ENCODE data around the gene CHN1.

CHN1 gene

GRCh38 chr2:174827371-174828369, 177.5 kb downstream of the CHN1 start:
- Mint-ChIP-seq H3K27me3 (no peaks in the 10 kb centered on the region), H3K36me3 (no peaks in the 10 kb centered on the region), H3K9me3 (no peaks in the 10 kb centered on the region), H3K4me1 (no peaks in the 10 kb centered on the region), H3K4me3 (no peak overlapping the region), H3K27ac (no peak overlapping the region)
- no peak for ATAC-seq

- Mint-ChIP-seq H3K27me3 (no peaks in the 10 kb centered on the region), H3K4me3 (no peak overlapping the region), H3K36me3 (no peaks in the 10 kb centered on the region), H3K4me1 (no peaks in the 10 kb centered on the region), H3K27ac (no peak overlapping the region), H3K9me3 (no peaks in the 10 kb centered on the region)
- no peak for ATAC-seq
These were observed 179.1 kb downstream of the CHN1 start for GRCh38 chr2:174826051-174826450.

GRCh38 chr2:174824068-174824467, 181.1 kb downstream of the CHN1 start:
- Mint-ChIP-seq H3K36me3 (no peaks in the 10 kb centered on the region), H3K4me3 (no peak overlapping the region)
- no peak for ATAC-seq

GRCh38 chr2:174821628-174822027, 183.6 kb downstream of the CHN1 start:
- Mint-ChIP-seq H3K27me3 (no peaks in the 10 kb centered on the region), H3K4me3 (no peak overlapping the region), H3K4me1 (no peaks in the 10 kb centered on the region), H3K9me3 (no peaks in the 10 kb centered on the region), H3K36me3 (no peaks in the 10 kb centered on the region), H3K27ac (no peak overlapping the region)
- no peak for ATAC-seq

More at GRCh38 chr2:174824068-174824467, 181.1 kb downstream of the CHN1 start:
- Mint-ChIP-seq H3K4me1 (no peaks in the 10 kb centered on the region), H3K27ac (no peak overlapping the region), H3K27me3 (no peaks in the 10 kb centered on the region), H3K9me3 (no peaks in the 10 kb centered on the region)

- Mint-ChIP-seq H3K36me3 (no peaks in the 10 kb centered on the region), H3K27ac (no peak overlapping the region), H3K27me3 (no peaks in the 10 kb centered on the region), H3K9me3 (no peaks in the 10 kb centered on the region), H3K4me1 (no peaks in the 10 kb centered on the region), H3K4me3 (no peak overlapping the region)
- ATAC-seq = no peak
These were observed 184.8 kb downstream of the CHN1 start for GRCh38 chr2:174820361-174820760.

- ATAC-seq = no peak
- Mint-ChIP-seq H3K4me1 (no peaks in the 10 kb centered on the region), H3K4me3 (no peak overlapping the region), H3K9me3 (no peaks in the 10 kb centered on the region), H3K27me3 (no peaks in the 10 kb centered on the region), H3K27ac (no peak overlapping the region), H3K36me3 (no peaks in the 10 kb centered on the region)
These were observed 189.7 kb downstream of the CHN1 start for GRCh38 chr2:174815526-174815925.

- H3K36me3 Mint-ChIP-seq = no peaks in the 10 kb centered on the region
- ATAC-seq = no peak
- H3K27ac Mint-ChIP-seq = no peak overlapping the region
- no peak overlapping the region for H3K4me3 Mint-ChIP-seq
- no peaks in the 10 kb centered on the region for H3K9me3 Mint-ChIP-seq
- no peaks in the 10 kb centered on the region for H3K4me1 Mint-ChIP-seq
- no peaks in the 10 kb centered on the region for H3K27me3 Mint-ChIP-seq
These were observed 193.1 kb downstream of the CHN1 start for GRCh38 chr2:174812037-174812436.

GRCh38 chr2:174807931-174808330, 197.2 kb downstream of the CHN1 start:
- H3K27ac Mint-ChIP-seq = no peak overlapping the region
- ATAC-seq = no peak
- no peaks in the 10 kb centered on the region for H3K4me1 Mint-ChIP-seq
- no peak overlapping the region for H3K4me3 Mint-ChIP-seq
- H3K9me3 Mint-ChIP-seq = no peaks in the 10 kb centered on the region
- H3K36me3 Mint-ChIP-seq = no peaks in the 10 kb centered on the region
- H3K27me3 Mint-ChIP-seq = no peaks in the 10 kb centered on the region

GRCh38 chr2:174805803-174806202, 199.4 kb downstream of the CHN1 start:
- H3K36me3 Mint-ChIP-seq = no peaks in the 10 kb centered on the region
- ATAC-seq = no peak
- no peaks in the 10 kb centered on the region for H3K27me3 Mint-ChIP-seq

GRCh38 chr2:174802459-174802858, 202.7 kb downstream of the CHN1 start:
- Mint-ChIP-seq H3K4me3 (no peak overlapping the region), H3K27ac (no peak overlapping the region)
- ATAC-seq = no peak

More at GRCh38 chr2:174805803-174806202, 199.4 kb downstream of the CHN1 start:
- H3K9me3 Mint-ChIP-seq = no peaks in the 10 kb centered on the region
- H3K4me1 Mint-ChIP-seq = no peaks in the 10 kb centered on the region
- no peak overlapping the region for H3K4me3 Mint-ChIP-seq
- H3K27ac Mint-ChIP-seq = no peak overlapping the region

GRCh38 chr2:174800436-174801205, 204.6 kb downstream of the CHN1 start:
- H3K4me1 Mint-ChIP-seq = no peaks in the 10 kb centered on the region
- H3K36me3 Mint-ChIP-seq = no peaks in the 10 kb centered on the region
- no peaks in the 10 kb centered on the region for H3K27me3 Mint-ChIP-seq
- no peak for ATAC-seq
- no peak overlapping the region for H3K27ac Mint-ChIP-seq
- H3K4me3 Mint-ChIP-seq = no peak overlapping the region
- H3K9me3 Mint-ChIP-seq = no peaks in the 10 kb centered on the region

More at GRCh38 chr2:174802459-174802858, 202.7 kb downstream of the CHN1 start:
- no peaks in the 10 kb centered on the region for H3K36me3 Mint-ChIP-seq
- no peaks in the 10 kb centered on the region for H3K9me3 Mint-ChIP-seq
- H3K27me3 Mint-ChIP-seq = no peaks in the 10 kb centered on the region
- no peaks in the 10 kb centered on the region for H3K4me1 Mint-ChIP-seq

GRCh38 chr2:174798801-174799200, 206.4 kb downstream of the CHN1 start:
- Mint-ChIP-seq H3K36me3 (no peaks in the 10 kb centered on the region), H3K9me3 (no peaks in the 10 kb centered on the region)
- ATAC-seq = no peak

GRCh38 chr2:174797781-174798276, 207.4 kb downstream of the CHN1 start:
- no peak for ATAC-seq
- no peak overlapping the region for H3K4me3 Mint-ChIP-seq
- H3K4me1 Mint-ChIP-seq = no peaks in the 10 kb centered on the region
- no peaks in the 10 kb centered on the region for H3K9me3 Mint-ChIP-seq
- no peak overlapping the region for H3K27ac Mint-ChIP-seq
- H3K36me3 Mint-ChIP-seq = no peaks in the 10 kb centered on the region
- peaks cover 17% of the 10 kb centered on the region for H3K27me3 Mint-ChIP-seq

More at GRCh38 chr2:174798801-174799200, 206.4 kb downstream of the CHN1 start:
- Mint-ChIP-seq H3K4me1 (no peaks in the 10 kb centered on the region), H3K27ac (no peak overlapping the region), H3K4me3 (no peak overlapping the region), H3K27me3 (peaks cover 9% of the 10 kb centered on the region)

GRCh38 chr2:174796319-174796771, 208.8 kb downstream of the CHN1 start:
- no peaks in the 10 kb centered on the region for H3K9me3 Mint-ChIP-seq
- peaks cover 17% of the 10 kb centered on the region for H3K27me3 Mint-ChIP-seq
- no peak overlapping the region for H3K4me3 Mint-ChIP-seq
- H3K36me3 Mint-ChIP-seq = no peaks in the 10 kb centered on the region
- ATAC-seq = no peak
- H3K4me1 Mint-ChIP-seq = no peaks in the 10 kb centered on the region
- H3K27ac Mint-ChIP-seq = no peak overlapping the region

- peaks cover 17% of the 10 kb centered on the region for H3K27me3 Mint-ChIP-seq
- no peak overlapping the region for H3K27ac Mint-ChIP-seq
- no peak overlapping the region for H3K4me3 Mint-ChIP-seq
- no peaks in the 10 kb centered on the region for H3K36me3 Mint-ChIP-seq
- H3K4me1 Mint-ChIP-seq = no peaks in the 10 kb centered on the region
- no peak for ATAC-seq
- H3K9me3 Mint-ChIP-seq = no peaks in the 10 kb centered on the region
These were observed 210.3 kb downstream of the CHN1 start for GRCh38 chr2:174794851-174795374.
